ENCODE measurements around the gene ERICH2. TPM values are rescaled to one million over a fixed set of nuclear protein-coding genes. Genes with fewer than 3 reads are reported as not detected.
"Not testable (repeated sequence)": the region's sequence is repeated elsewhere in the genome, so short reads cannot be mapped to it uniquely, and the experiment has no call there.

Gene ERICH2
- total RNA-seq, 3 donors from 2014 or later, result 0.92 TPM; not detected in 2

GRCh38 chr2:170747921-170748320 lies 22.3 kb upstream of the ERICH2 start:
- ATAC-seq (no peak), DNase-seq (no peak)
- TF ChIP-seq CTCF (IDR thresholded peaks at IDR 0.05), result no peak
- Histone ChIP-seq H3K36me3 (ENCODE audit: low read depth) (no peaks in the 10 kb centered on the region), H3K4me1 (ENCODE audit: low read depth) (no peaks in the 10 kb centered on the region), H3K4me3 (no peak overlapping the region), H3K9me3 (no peaks in the 10 kb centered on the region)
- intact Hi-C loops (cut with DNase I, micrococcal nuclease), result no loop called here

DNA sequence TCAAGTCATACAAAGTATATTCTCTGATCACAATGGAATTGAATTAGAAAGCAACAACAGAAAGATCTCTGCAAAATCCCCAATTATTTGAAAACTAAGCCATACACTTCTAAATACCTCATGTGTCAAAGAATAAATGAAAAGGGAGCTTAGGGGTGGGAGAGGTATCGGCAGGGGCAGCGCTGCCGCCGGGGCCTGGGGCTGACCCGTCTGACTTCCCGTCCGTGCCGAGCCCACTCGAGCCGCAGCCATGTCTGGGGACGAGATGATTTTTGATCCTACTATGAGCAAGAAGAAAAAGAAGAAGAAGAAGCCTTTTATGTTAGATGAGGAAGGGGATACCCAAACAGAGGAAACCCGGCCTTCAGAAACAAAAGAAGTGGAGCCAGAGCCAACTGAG lies 18.6 kb upstream of the ERICH2 start:
- intact Hi-C loops (cut with DNase I, micrococcal nuclease); H3K9me3 ChIP-seq; H3K4me3 ChIP-seq; H3K4me1 ChIP-seq (ENCODE audit: low read depth); DNase-seq; ATAC-seq; H3K36me3 ChIP-seq (ENCODE audit: low read depth): not testable (repeated sequence)

GRCh38 chr2:170761572-170761971 lies 8.6 kb upstream of the ERICH2 start:
- H3K4me3 ChIP-seq, result no peak overlapping the region
- intact Hi-C loops (cut with DNase I, micrococcal nuclease), result no loop called here
- no peaks in the 10 kb centered on the region for H3K36me3 ChIP-seq (ENCODE audit: low read depth)
- no peak for ATAC-seq
- no peak for DNase-seq
- no peaks in the 10 kb centered on the region for H3K4me1 ChIP-seq (ENCODE audit: low read depth)
- H3K9me3 ChIP-seq, result no peaks in the 10 kb centered on the region
- TF ChIP-seq CTCF (IDR thresholded peaks at IDR 0.05), result no peak

DNA sequence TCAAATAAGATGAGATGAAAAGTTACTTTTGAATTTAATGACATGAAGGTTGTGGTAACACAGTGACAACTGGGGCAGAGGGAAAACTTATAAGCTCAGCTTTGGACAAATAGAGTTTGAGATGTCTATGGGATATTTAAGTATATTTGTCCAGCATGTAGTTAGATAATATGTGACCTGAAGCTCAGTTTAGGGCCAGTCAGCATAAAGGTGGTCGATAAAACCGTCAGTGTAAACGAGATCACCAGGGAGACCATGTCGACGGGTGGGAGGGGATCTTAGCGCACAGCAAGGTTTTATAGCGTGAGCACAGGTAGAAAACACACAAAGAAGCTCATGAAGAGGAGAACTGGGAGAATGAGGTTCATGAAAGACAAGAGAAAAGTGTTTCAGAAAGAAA lies 7.4 kb upstream of the ERICH2 start:
- TF ChIP-seq CTCF (IDR thresholded peaks at IDR 0.05), result no peak
- no peak for ATAC-seq
- no peak for DNase-seq
- H3K4me1 ChIP-seq (ENCODE audit: low read depth), result no peaks in the 10 kb centered on the region
- no peaks in the 10 kb centered on the region for H3K9me3 ChIP-seq
- no peaks in the 10 kb centered on the region for H3K36me3 ChIP-seq (ENCODE audit: low read depth)
- H3K4me3 ChIP-seq, result no peak overlapping the region
- intact Hi-C loops (cut with DNase I, micrococcal nuclease), result no loop called here

GRCh38 chr2:170763232-170763631 lies 6.9 kb upstream of the ERICH2 start:
- H3K9me3 ChIP-seq, result no peaks in the 10 kb centered on the region
- no peaks in the 10 kb centered on the region for H3K36me3 ChIP-seq (ENCODE audit: low read depth)
- ATAC-seq, result no peak
- DNase-seq, result no peak
- no peaks in the 10 kb centered on the region for H3K4me1 ChIP-seq (ENCODE audit: low read depth)
- H3K4me3 ChIP-seq, result no peak overlapping the region
- TF ChIP-seq CTCF (IDR thresholded peaks at IDR 0.05), result no peak
- intact Hi-C loops (cut with DNase I, micrococcal nuclease), result no loop called here

GRCh38 chr2:170764880-170765261 lies 5.3 kb upstream of the ERICH2 start:
- H3K4me1 ChIP-seq (ENCODE audit: low read depth), result no peaks in the 10 kb centered on the region
- no peaks in the 10 kb centered on the region for H3K36me3 ChIP-seq (ENCODE audit: low read depth)
- H3K9me3 ChIP-seq, result no peaks in the 10 kb centered on the region
- H3K4me3 ChIP-seq, result no peak overlapping the region
- no peak for TF ChIP-seq CTCF (IDR thresholded peaks at IDR 0.05)
- DNase-seq, result no peak
- no peak for ATAC-seq
- intact Hi-C loops (cut with DNase I, micrococcal nuclease), result no loop called here

Measured in mucosa of descending colon (tissue), 3 donors.